Testis (tissue), 2 donors: ENCODE data around the gene SLC39A5.

Experiments used
- CTCF ChIP-seq, 3 experiments: fragments of 450-650 bp in 2 of 3; fragments of 200-600 bp in 1 of 3; sonication (generic) in 1 of 3; IDR thresholded peaks; one replicate each; pipeline ENCODE4 v1.5.1; 2016 to 2019; ENCODE audit warnings: antibody characterized with exemption in 3 of 3, mild to moderate bottlenecking in 2 of 3, moderate library complexity in 1 of 3
- POLR2A ChIP-seq: fragments of 450-650 bp; IDR thresholded peaks from one replicate; pipeline ENCODE4 v1.6.1; 2017; ENCODE audit warnings: antibody characterized with exemption, mild to moderate bottlenecking, moderate library complexity

GRCh38 chr12:56189918-56190694, 39.7 kb upstream of the SLC39A5 start:
- TF ChIP-seq CTCF (IDR thresholded peaks at IDR 0.05) (peak in 2 of 3 experiments; percentile 1 to 24), POLR2A (no peak)
